ENCODE results near the gene ADAP1. TPM values are rescaled to one million over a fixed set of nuclear protein-coding genes. Genes with fewer than 3 reads are reported as not detected.

Gene ADAP1
- total and polyA plus RNA-seq, 2 of the 8 experiments (the other 6 are each of a cell fraction or from before 2014, with no cell fraction given) = 5.8 to 6.1 TPM

- TF ChIP-seq, protein P1, sequence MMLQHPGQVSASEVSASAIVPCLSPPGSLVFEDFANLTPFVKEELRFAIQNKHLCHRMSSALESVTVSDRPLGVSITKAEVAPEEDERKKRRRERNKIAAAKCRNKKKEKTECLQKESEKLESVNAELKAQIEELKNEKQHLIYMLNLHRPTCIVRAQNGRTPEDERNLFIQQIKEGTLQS (IDR thresholded peaks at IDR 0.05; ENCODE audit: insufficient read depth, low read depth, low read length) = peak; percentile 100
- TF ChIP-seq NANOG (IDR thresholded peaks at IDR 0.05; ENCODE audit: insufficient read depth, low read depth, low read length, poor library complexity, severe bottlenecking) = no peak
- peak in 1 of 2 experiments; percentile 93; a peak in 2 of 3 replicates for TF ChIP-seq POLR2A (IDR thresholded peaks at IDR 0.05; ENCODE audit: control extremely low read depth in 1 of 2, low read depth in 2 of 2, low read length in 2 of 2)
- TF ChIP-seq CTCF (IDR thresholded peaks at IDR 0.05; ENCODE audit: control extremely low read depth in 1 of 3, insufficient read depth in 1 of 3, low read depth in 1 of 3, low read length in 3 of 3) = no peak
- no peak for TF ChIP-seq SUZ12 (IDR thresholded peaks at IDR 0.05; ENCODE audit: low read length)
- TF ChIP-seq, protein P2, sequence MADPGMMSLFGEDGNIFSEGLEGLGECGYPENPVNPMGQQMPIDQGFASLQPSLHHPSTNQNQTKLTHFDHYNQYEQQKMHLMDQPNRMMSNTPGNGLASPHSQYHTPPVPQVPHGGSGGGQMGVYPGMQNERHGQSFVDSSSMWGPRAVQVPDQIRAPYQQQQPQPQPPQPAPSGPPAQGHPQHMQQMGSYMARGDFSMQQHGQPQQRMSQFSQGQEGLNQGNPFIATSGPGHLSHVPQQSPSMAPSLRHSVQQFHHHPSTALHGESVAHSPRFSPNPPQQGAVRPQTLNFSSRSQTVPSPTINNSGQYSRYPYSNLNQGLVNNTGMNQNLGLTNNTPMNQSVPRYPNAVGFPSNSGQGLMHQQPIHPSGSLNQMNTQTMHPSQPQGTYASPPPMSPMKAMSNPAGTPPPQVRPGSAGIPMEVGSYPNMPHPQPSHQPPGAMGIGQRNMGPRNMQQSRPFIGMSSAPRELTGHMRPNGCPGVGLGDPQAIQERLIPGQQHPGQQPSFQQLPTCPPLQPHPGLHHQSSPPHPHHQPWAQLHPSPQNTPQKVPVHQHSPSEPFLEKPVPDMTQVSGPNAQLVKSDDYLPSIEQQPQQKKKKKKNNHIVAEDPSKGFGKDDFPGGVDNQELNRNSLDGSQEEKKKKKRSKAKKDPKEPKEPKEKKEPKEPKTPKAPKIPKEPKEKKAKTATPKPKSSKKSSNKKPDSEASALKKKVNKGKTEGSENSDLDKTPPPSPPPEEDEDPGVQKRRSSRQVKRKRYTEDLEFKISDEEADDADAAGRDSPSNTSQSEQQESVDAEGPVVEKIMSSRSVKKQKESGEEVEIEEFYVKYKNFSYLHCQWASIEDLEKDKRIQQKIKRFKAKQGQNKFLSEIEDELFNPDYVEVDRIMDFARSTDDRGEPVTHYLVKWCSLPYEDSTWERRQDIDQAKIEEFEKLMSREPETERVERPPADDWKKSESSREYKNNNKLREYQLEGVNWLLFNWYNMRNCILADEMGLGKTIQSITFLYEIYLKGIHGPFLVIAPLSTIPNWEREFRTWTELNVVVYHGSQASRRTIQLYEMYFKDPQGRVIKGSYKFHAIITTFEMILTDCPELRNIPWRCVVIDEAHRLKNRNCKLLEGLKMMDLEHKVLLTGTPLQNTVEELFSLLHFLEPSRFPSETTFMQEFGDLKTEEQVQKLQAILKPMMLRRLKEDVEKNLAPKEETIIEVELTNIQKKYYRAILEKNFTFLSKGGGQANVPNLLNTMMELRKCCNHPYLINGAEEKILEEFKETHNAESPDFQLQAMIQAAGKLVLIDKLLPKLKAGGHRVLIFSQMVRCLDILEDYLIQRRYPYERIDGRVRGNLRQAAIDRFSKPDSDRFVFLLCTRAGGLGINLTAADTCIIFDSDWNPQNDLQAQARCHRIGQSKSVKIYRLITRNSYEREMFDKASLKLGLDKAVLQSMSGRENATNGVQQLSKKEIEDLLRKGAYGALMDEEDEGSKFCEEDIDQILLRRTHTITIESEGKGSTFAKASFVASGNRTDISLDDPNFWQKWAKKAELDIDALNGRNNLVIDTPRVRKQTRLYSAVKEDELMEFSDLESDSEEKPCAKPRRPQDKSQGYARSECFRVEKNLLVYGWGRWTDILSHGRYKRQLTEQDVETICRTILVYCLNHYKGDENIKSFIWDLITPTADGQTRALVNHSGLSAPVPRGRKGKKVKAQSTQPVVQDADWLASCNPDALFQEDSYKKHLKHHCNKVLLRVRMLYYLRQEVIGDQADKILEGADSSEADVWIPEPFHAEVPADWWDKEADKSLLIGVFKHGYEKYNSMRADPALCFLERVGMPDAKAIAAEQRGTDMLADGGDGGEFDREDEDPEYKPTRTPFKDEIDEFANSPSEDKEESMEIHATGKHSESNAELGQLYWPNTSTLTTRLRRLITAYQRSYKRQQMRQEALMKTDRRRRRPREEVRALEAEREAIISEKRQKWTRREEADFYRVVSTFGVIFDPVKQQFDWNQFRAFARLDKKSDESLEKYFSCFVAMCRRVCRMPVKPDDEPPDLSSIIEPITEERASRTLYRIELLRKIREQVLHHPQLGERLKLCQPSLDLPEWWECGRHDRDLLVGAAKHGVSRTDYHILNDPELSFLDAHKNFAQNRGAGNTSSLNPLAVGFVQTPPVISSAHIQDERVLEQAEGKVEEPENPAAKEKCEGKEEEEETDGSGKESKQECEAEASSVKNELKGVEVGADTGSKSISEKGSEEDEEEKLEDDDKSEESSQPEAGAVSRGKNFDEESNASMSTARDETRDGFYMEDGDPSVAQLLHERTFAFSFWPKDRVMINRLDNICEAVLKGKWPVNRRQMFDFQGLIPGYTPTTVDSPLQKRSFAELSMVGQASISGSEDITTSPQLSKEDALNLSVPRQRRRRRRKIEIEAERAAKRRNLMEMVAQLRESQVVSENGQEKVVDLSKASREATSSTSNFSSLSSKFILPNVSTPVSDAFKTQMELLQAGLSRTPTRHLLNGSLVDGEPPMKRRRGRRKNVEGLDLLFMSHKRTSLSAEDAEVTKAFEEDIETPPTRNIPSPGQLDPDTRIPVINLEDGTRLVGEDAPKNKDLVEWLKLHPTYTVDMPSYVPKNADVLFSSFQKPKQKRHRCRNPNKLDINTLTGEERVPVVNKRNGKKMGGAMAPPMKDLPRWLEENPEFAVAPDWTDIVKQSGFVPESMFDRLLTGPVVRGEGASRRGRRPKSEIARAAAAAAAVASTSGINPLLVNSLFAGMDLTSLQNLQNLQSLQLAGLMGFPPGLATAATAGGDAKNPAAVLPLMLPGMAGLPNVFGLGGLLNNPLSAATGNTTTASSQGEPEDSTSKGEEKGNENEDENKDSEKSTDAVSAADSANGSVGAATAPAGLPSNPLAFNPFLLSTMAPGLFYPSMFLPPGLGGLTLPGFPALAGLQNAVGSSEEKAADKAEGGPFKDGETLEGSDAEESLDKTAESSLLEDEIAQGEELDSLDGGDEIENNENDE (IDR thresholded peaks at IDR 0.05; ENCODE audit: insufficient replicate concordance, low read length) = no peak
Observed at GRCh38 chr7:876077-876971, 78.2 kb downstream of the ADAP1 start, which contains the start of gene GET4 (continued).
